HG03575 (cell line): ENCODE results near the gene ERF.

Experiments
- ATAC-seq: cut with Tn5 transposase; IDR thresholded peaks from one replicate; pipeline ENCODE4 v1.9.1; 2021; ENCODE audit not compliant: unreplicated experiment, insufficient number of reproducible peaks, low FRiP score; ENCODE audit errors: extremely low read depth

The ERF gene

DNA sequence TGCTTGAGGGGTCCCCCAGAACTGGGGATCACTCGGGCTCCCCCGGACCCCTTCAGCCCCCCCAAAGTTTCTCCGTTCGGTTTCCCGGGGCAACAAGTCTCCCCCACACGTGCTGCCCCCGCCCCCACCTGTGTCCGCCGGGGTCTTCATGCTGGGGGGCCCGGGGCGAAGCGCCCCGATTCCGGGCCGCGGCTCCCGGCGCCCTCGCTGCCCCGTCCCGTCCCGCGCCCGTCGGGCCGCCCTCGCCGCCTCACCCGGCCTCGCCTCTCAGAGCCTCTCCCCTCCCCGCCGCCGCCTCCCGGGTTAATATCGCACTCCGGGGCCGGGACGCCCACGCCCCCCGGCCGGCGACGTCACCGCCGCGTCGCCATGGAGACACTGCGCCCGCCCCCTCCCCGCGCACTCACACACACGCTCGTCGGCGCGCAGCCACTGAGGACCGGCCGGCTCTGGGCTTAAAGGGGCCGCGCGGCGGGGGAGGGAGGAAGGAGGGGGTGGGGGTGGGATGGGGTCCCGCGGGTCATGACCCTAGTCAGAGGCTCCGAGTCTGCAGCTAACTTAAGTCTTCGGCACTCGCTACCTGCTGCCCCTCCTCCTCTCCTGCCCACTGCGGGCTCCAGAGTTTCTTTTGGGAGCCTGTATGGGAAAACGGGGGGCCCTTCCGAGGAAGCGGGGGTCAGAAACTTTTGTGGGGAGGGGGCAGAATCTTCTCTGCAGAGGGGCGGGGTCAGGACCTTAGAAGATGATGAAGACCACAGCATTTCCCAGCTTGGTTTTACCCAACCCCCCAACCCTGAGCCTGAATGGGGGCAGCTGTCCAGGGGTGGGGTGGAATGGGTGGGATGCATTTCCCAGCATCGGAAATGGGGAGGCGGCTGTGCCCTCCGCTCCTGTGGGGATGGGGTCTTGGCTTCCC lies at the start of gene ERF:
TSS of gene ERF (minus strand) at position 279 of the 916 bp plus-strand sequence. CDS start at position 150, 129 bp downstream.
- no peak for ATAC-seq

DNA sequence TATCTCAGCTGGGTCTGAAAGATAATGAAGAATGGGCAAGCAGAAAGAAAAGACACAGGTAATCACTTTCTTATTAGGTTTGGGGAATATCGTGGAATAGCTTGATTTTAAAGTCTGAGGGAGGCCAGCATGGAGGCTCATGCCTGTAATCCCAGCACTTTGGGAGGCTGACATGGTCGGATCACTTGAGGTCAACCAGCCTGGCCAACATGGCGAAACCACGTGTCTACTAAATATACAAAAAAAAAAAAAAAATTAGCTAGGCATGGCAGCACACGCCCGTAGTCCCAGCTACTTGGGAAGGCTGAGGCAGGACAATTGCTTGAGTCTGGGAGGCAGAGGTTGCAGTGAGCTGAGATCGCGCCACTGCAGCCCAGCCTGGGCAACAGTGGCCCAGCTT lies 48.9 kb upstream of the ERF start:
- ATAC-seq = no peak

DNA sequence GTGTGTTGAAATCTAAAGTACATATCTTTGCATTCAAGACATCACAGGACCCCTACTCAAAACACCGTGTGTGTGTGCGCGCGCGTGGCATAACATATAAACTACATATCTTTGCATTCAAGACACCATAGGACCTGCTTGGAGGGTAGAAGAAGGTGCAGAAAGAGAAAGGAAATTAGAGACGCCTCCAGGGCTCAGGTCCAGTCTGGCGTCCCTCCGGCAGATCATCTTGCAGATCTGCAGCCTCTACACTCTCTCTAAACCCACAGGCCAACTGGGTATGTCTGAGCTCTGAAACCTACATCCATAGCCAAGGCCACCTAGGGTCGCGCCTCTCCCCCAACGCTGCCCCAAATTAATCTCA lies 48.2 kb upstream of the ERF start:
- ATAC-seq = no peak

DNA sequence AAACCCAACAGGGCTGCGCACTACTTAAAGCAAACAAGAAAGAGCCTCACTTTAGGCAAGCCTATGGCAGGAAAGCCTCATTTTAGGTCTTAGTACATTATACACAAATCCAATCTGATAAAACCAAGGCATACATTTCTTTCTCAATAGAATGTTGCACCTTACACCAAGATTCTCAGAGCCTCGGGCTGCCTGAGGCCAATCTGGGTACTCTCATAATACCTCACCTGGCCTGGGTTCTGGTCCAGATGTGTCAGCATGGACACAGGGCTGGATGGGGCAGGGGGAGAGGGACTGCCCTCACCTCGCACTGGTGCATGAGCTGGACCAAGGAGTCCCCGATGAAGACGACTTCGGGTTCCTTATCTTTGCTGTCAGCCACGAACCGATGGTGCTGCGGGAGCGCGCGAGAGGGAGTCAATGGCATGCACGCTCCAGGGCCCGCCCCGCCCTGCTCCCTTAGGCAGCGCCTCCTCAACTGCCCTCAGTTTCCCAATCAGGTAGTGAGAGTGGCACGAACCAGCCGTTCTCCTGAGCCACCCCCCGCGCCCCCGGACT lies 46.8 kb upstream of the ERF start, which contains the start of gene PRR19:
TSS of gene PRR19 (plus strand) at position 487 of the 558 bp plus-strand sequence. CDS start 7,453 bp downstream, outside the sequence.
- ATAC-seq = no peak

DNA sequence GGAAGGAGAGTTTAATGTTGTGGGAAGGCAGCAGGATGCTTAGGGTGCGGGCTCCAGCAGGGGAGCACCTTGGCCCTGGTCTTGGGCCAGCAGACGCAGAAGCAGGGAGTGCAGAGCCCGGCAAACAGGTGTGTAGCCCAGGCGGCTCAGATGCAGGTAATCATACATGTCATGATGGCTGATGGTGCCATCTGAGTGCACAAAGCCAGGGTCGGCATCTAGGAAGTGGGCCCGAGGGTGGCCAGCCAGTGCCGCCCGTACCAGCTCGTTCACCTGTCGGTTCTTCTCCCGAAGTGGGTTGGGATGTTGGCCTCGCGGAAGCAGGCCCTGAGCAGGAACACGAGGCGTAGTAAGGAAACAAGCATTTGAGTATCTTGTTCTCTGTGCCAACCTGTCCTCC lies 42.1 kb upstream of the ERF start:
- no peak for ATAC-seq

DNA sequence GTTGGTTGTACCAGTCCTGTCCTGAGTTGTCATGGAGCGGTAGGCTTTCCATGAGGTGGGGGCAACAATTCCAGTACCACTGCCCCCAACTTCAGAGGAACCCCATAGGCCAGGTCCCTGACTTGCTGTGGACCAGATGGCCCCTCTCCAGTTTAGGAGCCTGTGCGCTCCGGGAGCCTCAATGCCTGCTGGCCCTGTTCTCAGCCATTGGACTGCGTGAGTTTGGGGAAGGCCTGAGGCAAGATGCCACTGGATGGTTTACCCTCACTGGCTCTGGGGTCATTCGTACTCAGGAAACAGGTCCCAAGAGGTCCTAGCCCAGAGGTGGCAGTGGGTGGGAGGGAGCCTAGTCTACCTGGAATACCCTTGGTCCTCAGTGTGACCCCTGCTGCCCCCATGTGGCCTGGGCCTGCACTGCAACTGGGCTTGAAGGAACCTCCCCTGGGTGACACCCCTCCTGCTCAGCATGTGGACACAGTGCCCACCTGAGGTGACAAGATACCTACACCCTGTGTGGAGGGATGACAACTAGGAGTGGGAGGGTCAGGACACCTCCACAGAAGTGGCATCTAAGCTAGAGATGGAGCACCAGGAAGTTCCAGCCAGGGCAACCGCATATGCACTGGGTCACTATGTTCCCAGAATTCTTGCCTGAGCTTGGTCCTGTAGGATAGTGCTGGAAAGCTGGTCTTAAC lies 41.0 kb upstream of the ERF start:
- ATAC-seq = no peak

DNA sequence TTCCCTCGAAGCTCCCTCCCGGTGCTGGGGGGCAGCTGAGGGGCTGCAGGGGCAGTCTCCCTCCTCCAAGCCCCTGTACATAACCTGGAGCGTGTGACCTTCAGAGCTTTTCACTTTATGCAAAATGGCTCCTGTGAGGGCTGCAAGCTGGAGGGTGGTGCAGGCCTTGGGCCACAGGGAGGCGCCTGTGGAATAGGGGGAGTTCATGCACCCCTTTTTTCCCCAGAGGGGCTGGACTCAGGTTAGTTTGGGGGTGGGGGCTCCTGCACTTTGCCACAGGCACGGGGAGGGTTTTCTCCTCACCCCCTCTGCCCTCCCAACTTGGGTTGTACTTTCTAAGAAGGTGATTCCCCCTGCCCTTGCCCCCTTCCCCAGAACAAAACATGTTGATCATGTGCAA lies 40.4 kb upstream of the ERF start:
- ATAC-seq = no peak

DNA sequence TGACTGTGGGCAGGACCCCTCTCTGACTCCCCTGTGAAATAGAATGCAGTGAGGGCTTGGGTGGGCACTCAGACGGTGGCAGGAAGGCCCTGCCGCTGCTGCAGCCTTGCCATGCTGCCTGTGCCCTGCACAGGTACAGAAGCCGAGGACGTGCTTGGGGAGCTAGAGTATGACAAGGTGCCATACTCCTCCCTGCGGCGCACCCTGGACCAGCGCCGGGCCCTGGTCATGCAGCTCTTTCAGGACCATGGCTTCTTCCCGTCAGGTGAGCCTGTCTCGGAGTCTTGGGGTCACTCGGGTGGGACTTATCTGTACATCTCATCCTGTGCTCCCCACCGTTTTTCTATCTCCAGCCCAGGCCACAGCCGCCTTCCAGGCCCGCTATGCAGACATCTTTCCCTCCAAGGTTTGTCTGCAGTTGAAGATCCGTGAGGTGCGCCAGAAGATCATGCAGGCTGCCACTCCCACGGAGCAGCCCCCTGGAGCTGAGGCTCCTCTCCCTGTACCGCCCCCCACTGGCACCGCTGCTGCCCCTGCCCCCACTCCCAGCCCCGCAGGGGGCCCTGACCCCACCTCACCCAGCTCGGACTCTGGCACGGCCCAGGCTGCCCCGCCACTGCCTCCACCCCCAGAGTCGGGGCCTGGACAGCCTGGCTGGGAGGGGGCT lies 39.7 kb upstream of the ERF start:
- no peak for ATAC-seq

DNA sequence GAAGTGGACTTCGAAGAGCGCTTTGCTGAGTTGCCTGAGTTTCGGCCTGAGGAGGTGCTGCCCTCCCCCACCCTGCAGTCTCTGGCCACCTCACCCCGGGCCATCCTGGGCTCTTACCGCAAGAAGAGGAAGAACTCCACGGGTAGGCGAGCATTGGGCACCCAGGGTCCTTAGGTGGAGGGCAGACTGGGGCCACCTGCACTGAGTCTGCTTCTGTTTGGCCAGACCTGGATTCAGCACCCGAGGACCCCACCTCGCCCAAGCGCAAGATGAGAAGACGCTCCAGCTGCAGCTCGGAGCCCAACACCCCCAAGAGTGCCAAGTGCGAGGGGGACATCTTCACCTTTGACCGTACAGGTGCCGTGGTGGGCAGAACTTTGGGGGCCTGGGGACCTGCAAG lies 39.0 kb upstream of the ERF start:
- ATAC-seq = no peak

DNA sequence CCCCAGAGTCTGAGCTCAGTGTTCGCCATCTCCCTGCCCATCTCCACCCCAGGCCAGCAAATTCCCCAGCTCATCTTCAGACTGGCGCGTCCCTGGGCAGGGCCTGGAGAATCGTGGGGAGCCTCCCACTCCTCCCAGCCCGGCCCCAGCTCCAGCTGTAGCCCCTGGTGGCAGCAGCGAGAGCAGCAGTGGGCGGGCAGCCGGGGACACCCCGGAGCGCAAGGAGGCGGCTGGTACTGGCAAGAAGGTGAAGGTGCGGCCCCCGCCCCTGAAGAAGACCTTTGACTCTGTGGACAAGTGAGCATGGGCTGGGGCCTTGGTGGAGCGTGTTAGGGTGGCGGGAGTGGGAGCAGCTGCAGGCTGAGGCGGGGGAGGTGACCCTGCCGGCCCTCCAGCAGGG lies 38.6 kb upstream of the ERF start:
- no peak for ATAC-seq

DNA sequence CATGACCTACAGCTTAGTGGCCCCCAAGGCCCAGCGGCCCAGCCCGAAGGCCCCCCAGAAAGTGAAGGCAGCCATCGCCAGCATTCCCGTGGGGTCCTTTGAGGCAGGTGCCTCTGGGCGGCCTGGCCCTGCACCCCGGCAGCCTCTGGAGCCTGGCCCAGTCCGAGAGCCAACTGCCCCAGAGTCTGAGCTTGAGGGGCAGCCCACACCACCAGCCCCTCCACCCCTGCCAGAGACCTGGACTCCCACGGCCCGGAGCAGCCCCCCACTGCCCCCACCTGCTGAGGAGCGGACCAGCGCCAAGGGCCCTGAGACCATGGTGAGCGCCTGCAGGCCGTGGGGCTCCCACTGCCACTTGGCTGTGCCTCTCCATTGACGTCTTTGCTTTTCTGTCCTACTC lies 38.0 kb upstream of the ERF start:
- no peak for ATAC-seq

DNA sequence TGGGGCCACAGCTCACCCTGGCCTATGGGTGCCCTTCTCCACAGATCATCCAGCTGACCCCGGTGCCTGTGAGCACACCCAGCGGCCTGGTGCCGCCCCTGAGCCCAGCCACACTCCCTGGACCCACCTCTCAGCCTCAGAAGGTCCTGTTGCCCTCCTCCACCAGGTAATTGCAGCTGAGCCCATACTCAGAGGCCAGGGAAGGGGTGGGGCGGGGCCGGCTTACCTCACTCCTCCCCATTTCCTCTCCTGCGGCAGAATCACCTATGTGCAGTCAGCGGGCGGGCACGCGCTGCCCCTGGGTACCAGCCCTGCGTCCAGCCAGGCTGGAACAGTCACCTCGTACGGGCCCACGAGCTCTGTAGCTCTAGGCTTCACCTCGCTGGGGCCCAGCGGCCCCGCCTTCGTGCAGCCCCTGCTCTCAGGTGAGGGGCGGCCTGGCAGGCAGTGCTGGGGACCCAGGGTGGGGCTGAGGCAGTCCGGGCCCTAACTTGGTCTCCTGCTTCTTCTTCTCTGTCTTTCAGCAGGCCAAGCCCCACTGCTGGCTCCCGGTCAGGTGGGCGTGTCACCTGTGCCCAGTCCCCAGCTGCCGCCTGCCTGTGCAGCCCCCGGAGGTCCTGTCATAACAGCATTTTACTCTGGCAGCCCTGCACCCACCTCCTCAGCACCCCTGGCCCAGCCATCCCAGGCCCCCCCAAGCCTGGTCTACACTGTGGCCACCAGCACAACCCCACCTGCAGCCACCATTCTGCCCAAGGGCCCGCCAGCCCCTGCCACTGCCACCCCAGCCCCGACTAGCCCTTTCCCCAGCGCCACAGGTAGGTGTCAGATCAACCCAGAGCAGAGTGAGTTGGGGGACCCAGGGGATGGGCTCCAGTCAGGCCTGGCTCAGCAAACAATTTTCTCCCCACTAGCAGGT lies 37.4 kb upstream of the ERF start:
- no peak for ATAC-seq

DNA sequence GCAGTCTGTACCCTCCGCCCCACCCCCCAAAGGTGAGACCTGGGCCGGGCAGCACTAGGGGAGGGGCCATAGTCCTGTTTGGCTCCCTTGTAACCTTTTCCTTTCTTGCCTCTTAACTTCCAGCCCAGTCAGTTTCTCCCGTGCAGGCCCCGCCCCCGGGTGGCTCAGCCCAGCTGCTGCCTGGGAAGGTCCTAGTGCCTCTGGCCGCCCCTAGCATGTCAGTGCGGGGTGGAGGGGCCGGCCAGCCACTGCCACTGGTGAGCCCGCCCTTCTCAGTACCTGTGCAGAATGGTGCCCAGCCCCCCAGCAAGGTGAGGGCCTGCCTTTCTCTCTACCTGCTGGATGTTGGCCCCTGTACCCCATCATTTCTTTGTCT lies 36.5 kb upstream of the ERF start:
- no peak for ATAC-seq

DNA sequence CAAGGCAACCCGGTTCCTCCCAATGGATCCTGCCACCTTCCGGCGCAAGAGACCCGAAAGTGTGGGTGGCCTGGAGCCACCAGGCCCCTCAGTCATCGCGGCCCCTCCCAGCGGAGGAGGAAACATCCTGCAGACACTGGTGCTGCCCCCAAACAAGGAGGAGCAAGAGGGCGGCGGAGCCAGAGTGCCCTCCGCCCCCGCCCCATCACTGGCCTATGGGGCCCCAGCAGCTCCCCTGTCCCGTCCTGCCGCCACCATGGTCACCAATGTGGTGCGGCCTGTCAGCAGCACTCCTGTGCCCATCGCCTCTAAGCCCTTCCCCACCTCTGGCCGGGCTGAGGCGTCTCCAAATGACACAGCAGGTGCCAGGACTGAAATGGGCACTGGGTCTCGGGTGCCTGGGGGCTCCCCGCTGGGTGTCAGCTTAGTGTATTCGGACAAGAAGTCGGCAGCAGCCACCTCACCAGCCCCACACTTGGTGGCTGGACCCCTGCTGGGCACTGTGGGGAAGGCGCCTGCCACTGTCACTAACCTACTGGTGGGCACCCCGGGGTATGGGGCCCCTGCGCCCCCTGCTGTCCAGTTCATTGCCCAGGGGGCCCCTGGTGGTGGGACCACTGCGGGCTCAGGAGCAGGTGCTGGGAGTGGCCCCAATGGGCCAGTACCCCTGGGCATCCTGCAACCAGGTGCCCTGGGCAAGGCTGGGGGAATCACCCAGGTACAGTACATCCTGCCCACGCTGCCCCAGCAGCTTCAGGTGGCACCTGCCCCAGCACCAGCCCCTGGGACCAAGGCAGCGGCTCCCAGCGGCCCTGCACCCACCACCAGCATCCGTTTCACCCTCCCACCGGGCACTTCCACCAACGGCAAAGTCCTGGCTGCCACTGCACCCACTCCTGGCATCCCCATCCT lies 35.9 kb upstream of the ERF start:
- no peak for ATAC-seq

DNA sequence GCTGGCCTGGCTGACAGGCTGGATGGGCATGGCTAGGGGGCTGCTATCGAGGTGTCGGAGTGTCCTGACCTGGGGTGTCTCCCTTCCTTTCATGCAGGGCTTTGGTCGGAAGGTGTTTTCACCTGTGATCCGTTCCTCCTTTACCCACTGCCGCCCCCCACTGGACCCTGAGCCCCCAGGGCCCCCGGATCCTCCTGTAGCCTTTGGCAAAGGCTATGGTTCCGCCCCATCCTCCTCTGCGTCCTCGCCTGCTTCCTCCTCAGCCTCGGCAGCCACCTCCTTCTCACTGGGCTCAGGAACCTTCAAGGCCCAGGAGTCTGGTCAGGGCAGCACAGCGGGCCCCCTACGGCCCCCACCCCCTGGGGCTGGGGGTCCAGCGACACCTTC lies 35.2 kb upstream of the ERF start:
- no peak for ATAC-seq

DNA sequence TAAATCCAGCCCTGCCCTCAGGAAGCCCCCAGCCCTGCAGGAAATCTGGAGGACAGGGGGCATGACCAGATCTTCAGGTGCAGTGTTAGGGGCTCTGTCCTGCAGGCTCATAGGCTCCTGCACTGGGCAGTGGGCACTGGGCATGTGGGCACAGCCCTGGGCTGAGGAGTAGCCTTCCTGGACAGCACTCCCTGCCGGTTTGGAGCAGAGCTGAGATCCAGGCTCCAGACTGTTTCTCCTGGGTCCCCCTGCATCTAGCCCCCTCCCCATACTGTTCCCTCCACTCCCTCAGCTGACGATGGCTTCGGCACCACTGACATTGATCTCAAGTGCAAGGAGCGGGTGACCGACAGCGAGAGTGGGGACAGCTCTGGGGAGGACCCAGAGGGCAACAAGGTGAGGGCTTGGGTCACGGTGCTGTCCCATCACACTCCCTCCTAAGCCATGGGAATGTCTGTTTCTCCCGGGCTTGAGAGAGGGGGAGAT lies 34.7 kb upstream of the ERF start:
- ATAC-seq = no peak

DNA sequence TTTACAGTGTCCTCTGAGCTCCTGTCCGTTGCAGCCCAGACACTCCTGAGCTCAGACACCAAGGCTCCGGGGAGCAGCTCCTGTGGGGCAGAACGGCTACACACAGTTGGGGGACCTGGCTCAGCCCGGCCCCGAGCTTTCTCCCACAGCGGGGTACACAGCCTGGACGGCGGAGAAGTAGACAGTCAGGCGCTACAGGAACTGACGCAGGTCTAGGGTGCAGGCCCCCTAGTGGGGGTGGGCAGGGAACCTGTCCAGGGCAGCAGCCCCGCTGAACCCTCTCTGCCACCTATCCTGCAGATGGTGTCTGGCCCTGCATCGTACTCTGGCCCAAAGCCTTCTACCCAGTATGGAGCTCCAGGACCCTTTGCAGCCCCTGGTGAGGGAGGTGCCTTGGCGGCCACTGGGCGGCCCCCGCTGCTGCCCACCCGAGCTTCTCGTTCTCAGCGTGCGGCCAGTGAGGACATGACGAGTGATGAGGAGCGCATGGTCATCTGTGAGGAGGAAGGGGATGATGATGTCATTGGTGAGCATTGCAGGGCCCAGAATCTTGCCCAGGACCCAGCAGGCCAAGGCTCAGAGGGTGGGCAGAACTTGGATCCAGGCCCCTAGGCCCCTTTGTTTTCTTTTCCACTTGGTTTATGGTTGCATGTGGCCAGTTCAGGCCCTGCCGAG lies 34.1 kb upstream of the ERF start:
- ATAC-seq = no peak
